Non-pigmented ciliary epithelial cell (primary cell): ENCODE data around the gene ZC3H18.

ENCODE experiments used
- DNase-seq: peaks from one replicate; pipeline ENCODE4 v3.0.0-alpha.2; 2010; ENCODE audit warnings: low read depth

The ZC3H18 gene

DNA sequence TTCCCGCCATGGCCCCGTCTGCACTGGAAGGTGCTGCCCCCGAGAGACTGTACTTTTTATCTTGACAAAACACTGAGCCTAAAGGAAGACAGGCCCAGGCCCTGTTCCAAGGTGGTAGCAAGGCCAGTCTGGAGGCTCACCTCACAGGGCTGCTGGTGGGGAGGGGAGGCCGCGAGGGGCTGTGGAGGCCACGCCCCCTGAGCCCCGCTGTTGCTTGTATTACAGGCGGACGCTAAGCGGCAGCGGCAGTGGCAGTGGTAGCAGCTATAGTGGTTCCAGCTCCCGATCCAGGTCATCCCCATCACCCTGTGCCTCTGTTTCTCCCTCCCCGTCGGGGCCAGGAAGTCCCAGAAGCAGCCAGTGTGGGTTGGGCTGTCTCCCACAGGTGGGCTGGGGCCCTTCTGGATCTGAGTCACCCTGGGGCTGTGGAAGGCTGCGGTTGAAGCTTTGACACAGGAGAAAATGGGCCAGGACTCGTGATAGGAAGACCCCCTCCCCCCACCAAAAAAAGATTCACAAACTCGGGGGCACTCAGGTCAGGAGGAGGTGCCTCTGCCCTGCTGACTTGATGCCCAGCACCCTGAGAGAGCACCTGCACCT lies 54.9 kb downstream of the ZC3H18 start:
- DNase-seq: no peak

- no peak for DNase-seq
These were observed 56.4 kb downstream of the ZC3H18 start for GRCh38 chr16:88626646-88627045.

DNA sequence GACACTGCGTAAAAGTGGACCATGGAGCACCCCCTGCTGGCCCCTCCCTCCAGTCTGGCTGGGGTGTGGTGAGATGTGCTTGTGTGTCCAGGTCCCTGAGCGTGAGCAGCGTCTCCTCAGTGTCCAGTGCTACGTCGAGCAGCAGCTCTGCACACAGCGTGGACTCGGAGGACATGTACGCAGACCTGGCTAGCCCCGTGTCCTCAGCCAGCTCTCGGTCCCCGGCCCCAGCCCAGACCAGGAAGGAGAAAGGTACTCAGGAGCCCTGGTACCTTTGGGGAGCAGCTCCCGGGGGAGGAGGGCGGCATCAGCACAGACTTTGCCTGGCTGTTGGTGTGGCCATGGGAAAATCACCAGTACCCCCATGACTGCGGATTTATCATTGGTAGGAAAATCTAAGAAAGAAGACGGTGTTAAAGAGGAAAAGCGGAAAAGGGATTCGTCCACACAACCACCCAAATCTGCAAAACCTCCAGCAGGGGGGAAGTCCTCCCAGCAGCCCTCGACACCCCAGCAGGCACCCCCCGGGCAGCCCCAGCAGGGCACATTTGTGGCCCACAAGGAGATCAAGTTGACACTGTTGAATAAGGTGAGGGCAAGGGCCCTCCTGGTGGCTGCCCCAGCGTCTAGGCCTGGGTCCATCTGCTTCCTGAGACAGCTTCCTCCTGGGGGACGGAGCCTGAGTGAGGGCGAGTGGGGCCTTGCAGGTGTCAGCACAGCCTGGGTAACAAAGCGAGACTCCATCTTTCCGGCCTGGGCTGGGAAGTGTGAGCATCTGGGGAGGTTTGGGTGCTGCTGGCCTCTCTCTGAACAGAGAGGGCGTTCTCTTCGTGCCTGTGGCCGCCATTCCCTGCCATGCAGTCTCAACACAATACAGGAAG lies 57.6 kb downstream of the ZC3H18 start:
- no peak for DNase-seq

- DNase-seq: no peak
These were observed 58.3 kb downstream of the ZC3H18 start for GRCh38 chr16:88628512-88628974.

- no peak for DNase-seq
These were observed 59.6 kb downstream of the ZC3H18 start for GRCh38 chr16:88629835-88630234.

GRCh38 chr16:88630433-88630832 lies 60.2 kb downstream of the ZC3H18 start:
- DNase-seq: no peak

- DNase-seq: no peak
These were observed 60.7 kb downstream of the ZC3H18 start for GRCh38 chr16:88630941-88631340.

DNA sequence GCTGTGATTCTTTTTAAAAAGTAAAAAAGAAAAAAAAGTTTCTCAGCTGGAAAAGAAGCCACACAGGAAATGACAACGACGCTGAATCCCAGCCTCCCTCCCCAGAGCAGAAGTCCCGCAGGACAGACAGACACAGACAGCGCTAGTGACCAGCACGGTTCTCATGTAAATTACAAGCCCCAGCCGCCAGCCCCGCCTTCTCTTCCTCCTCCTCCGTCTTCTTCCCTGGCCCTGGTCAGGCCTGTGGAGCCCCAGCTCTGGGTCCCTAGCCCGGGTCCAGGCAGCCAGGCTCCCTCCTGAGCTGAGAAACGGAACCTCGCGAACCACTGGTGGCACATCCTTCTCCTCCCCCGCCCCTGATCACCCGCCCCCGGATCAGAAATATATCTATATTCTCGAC lies 61.2 kb downstream of the ZC3H18 start:
- DNase-seq: no peak

GRCh38 chr16:88631920-88632586 lies 61.9 kb downstream of the ZC3H18 start:
- DNase-seq: no peak

GRCh38 chr16:88632587-88632930 lies 62.4 kb downstream of the ZC3H18 start:
- DNase-seq: no peak

- DNase-seq: no peak
These were observed 63.5 kb downstream of the ZC3H18 start for GRCh38 chr16:88633684-88634140.

DNA sequence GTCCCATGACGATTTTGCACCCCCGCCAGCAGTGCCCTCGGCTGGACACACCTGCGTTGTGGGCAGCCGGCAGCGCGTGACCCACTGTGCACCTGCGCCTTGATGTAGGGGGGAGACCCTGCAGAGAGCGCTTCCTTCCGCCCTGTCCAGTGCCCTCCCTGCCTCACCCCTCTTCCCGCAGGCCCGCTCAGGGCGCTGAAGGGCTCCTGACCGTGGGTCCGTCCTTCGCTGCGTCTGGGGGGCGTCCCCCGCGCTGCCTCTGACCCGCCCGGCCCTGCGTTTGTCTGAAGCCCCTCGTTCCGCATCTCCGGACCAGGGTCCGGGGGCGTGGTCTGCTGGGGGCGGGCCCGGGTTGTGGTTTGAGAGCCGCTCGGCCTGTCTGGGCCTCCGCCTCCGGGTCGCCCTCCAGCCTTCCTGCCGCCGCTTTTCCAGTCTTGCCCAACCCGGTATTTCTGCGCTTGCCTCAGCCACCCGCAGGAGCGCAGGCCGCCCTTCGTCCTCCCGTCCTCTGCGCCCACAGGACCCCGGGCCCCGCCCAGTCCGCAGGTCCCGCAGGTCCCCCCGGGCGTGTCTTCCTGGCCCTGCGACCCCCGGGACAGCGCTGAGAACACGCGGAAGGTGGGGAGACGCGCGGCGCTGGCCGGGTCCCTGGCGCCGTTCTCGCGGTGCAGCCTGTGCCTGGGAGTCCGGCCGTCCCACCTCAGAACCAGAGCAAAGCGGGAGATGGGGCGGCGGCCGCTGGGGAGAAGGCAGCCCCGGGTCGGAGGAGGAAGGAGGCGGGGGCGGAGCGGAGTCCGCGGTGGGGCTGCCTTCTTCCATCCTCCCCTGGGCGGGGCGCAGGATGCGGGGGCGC lies 64.2 kb downstream of the ZC3H18 start:
- DNase-seq: no peak

- no peak for DNase-seq
These were observed 64.9 kb downstream of the ZC3H18 start for GRCh38 chr16:88634994-88635670.

GRCh38 chr16:88635671-88636319 lies 65.6 kb downstream of the ZC3H18 start:
- DNase-seq: no peak

GRCh38 chr16:88636488-88637265 lies 66.5 kb downstream of the ZC3H18 start:
- no peak for DNase-seq

DNA sequence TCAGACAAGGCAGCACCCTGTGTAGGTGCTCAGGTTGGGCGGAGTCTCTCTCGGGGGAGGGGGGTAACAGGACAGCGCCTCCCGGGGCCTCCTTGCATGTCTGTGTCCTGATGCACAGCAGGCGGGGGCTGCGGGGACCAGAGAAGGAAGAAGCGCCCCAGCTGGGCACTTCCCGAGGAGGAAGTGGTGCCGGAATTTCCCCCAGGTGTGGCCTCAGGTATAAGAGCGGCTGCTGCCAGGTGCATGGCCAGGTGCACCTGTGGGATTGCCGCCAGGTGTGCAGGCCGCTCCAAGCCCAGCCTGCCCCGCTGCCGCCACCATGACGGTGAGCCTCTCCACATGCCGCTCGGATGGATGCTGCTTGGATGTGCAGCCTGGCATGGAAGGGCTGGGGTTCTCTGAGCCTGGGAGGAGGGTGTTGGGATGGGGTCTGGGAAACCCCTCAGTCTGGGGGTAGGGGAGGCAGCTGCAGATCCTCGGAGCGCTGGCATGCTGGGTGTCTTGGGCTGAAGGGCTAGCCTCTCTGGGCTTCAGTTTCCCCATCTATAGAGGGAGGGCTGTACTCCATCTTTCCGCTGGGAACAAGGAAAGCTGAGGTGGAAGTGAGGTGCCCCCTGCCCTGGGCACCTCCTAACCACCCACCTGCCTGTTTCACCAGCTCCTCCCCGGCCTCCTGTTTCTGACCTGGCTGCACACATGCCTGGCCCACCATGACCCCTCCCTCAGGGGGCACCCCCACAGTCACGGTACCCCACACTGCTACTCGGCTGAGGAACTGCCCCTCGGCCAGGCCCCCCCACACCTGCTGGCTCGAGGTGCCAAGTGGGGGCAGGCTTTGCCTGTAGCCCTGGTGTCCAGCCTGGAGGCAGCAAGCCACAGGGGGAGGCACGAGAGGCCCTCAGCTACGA lies 68.4 kb downstream of the ZC3H18 start, which contains the start of gene IL17C:
Gene IL17C (plus strand): TSS at position 250 of the 908 bp plus-strand sequence. CDS start 70 bp downstream, at position 320.
- DNase-seq: no peak

DNA sequence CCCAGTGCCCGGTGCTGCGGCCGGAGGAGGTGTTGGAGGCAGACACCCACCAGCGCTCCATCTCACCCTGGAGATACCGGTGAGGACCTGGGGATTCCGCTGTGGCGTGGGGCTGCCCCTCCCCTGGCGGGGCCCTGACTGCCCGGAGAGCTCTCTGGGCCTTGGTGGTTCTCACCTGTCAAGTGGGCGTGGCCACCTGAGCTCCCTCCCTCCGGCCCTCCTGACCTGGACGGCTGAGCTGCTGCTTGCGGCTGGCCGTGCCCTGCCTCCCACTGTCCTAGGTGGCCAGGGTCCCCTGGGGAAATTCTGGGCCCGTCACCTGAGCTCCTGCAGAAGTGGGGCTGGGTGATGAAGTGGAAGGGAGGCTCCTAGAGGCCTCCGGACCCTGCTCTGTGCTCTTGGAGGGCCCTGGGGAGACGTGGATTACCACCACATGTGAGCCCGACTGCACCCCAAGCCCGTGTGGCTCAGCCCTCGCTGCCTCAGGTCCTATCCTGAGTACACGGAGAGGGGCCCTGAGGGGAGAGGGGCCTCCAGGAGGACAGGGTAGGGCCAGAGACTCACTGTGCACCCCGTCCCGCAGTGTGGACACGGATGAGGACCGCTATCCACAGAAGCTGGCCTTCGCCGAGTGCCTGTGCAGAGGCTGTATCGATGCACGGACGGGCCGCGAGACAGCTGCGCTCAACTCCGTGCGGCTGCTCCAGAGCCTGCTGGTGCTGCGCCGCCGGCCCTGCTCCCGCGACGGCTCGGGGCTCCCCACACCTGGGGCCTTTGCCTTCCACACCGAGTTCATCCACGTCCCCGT lies 69.2 kb downstream of the ZC3H18 start:
- DNase-seq: no peak

DNA sequence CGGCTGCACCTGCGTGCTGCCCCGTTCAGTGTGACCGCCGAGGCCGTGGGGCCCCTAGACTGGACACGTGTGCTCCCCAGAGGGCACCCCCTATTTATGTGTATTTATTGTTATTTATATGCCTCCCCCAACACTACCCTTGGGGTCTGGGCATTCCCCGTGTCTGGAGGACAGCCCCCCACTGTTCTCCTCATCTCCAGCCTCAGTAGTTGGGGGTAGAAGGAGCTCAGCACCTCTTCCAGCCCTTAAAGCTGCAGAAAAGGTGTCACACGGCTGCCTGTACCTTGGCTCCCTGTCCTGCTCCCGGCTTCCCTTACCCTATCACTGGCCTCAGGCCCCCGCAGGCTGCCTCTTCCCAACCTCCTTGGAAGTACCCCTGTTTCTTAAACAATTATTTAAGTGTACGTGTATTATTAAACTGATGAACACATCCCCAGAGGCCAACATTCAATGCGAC lies 69.9 kb downstream of the ZC3H18 start:
- no peak for DNase-seq
